NCI-H146 treated with DMSO at 0.1 percent for 48 hours (cell line): ENCODE data around the gene COASY.

Experiments
- DNase-seq: peaks from one replicate; lab custom pipeline; 2025; ENCODE audit not compliant: unreplicated experiment; lab: John Stamatoyannopoulos, UW

Gene COASY

DNA sequence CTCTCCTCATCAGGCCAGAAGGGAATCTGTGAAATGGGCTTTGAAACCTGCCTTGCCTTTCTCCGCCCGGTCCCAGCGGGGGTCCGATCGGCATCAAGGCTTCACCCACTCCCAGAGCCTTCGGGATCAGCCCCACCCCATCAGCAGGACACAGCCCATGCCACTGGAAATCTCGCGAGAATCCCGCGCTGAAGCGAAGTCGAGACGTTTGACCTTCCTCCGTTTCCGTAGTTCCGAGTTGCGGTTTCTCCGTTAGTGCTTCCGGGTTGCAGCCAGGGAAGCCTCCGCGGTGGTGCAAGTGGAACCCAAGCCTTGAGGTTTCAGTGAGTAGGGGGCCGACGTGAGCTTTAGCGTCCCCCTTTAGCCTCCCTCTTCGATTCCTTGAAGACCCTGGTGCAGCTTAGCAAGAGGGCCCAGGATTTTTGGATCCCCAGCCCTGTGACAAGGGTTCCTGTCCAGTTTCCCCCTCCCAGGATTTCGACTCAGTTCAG lies at the start of gene COASY:
Gene COASY (plus strand): TSS at position 252 of the 491 bp plus-strand sequence. CDS start 475 bp downstream, outside the sequence.
- peak; percentile 91 for DNase-seq

DNA sequence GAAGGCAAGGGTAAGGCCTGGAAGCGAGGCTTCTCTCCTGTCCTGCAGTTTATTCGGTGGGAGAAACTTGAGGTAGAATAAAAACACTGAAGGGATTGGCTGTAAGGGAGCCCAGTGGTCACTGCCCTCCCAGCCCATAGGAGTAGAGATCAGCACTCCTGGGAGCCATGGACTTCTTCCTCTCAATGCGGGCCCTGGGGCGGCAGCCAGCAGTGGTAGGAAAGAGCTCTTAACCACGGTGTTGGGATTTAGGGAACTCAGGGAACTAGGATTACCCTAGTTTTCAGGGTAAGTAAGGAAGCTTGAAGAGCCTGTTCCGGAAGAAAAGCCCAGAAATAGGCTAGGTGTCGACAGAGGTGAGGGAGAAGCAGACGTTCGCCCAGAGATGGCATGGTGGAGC lies 49.7 kb upstream of the COASY start:
- no peak for DNase-seq

- DNase-seq: no peak
Measured at GRCh38 chr17:42512733-42513251, 49.2 kb upstream of the COASY start.

DNA sequence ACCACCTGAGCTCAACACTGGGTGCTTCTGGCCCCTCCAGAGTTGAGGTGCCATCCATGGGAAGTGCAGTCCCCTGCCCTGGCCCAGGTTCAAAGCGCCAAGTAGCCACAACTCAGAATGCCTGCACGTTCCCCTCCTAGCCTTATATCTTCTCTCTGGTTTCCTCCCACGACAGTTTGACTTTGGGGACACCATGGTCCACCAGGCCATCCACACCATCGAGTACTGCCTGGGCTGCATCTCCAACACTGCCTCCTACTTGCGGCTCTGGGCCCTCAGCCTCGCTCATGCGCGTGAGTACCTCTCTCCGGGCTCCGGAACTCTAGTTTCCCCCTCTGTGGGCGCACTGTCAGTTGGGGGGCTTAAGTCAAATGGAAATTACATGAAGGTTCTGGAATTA lies 48.3 kb upstream of the COASY start:
- no peak for DNase-seq

- DNase-seq: no peak
Measured at GRCh38 chr17:42514279-42514678, 47.7 kb upstream of the COASY start.

DNA sequence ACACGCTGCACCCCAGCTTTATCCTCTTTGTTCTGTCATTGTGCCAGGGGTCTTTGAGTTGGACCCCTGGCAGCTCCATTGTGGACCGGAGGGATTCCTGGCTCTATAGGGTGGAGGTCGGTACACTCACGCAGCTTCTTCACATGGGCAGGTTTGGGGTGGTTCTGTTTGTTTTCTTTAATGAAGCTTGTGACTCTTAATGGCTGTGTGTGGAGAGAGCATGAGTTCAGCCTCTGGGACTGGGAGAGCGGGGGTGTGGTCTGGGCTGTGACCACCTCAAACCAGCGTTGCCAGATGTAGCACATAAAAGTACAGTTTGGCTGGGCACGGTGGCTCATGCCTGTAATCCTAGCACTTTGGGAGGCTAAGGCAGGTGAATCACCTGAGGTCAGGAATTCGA lies 47.1 kb upstream of the COASY start:
- no peak for DNase-seq

GRCh38 chr17:42517516-42517915 lies 44.4 kb upstream of the COASY start:
- peak; percentile 16 for DNase-seq

DNA sequence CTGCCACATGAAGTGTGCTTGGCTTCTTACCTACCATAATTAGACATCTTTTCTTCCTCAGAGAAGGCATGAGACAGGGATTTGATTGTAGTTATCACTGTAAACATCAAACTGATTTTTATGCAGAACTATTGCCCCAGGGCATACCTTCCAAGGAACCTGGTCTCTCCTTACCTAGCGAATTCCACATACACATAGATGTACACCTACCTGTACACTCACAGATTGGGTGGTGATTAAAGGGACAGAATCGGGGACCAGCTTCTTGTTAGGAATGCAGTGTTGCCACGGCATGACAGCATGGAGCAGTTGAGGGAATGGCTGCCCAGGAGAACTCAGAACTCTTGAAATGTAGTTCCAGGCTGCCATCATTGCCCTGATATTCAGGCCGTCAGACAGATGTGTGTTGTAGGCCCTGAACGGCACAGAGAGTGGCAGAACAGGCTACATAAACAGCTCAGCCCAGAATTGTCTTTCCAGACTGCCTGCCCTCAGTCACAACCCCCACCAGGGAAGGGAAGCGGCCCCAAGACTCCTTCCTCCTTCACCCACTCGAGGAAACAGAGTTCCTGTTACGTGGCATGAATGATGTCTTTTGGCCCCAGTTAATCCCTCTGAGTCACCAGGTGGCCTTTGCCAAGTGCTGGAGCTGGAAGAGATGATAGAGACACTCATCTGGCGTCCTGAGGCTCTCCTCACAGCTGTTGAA lies 43.7 kb upstream of the COASY start:
- no peak for DNase-seq

GRCh38 chr17:42518755-42519545 lies 43.0 kb upstream of the COASY start:
- DNase-seq: no peak

DNA sequence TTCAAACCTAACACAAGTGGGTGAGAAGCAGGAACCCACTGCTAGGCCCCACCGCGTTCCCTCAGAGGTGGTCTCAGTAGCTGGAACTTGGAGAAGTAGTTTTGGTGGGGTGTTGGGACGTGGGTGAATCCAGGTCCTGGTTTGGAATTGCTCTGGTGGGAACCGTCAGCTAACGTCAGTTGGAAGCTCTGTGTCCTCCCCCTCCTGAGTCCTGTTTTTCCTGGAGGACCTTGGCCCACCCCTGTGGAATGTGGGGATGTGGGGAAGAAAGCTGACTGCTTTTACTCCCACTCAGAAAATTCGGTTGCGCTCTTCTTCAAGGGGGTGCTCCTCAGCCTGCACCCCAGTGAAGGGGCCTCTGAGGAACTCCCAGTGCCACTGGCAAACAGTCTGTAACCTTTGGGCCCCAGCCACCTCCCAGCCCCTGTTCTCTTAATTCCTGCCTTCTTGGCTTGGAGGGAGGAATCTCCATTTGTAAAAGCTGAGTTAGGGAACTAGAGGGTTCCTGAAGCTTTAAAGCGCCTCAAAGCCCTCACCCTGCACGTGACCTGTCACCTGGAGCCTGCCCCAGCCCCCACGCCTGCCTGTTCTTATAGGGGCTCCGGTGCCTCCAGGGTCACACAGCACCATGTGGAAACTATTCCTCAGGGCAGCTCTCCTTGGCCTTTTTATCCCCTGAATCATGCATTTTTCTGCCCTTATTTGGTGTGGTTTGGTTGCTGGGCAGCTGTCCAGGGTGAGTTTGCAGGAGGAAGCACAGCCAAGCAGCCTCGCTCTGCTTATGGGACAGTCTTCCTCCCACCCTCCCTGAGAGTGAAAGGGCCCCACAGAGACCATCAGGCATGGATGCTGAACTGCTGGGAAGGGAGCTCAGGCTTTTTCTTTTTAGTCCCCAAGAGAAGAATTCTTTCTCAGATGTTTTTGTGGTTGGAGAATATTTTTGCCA lies 42.1 kb upstream of the COASY start:
- DNase-seq: no peak

DNA sequence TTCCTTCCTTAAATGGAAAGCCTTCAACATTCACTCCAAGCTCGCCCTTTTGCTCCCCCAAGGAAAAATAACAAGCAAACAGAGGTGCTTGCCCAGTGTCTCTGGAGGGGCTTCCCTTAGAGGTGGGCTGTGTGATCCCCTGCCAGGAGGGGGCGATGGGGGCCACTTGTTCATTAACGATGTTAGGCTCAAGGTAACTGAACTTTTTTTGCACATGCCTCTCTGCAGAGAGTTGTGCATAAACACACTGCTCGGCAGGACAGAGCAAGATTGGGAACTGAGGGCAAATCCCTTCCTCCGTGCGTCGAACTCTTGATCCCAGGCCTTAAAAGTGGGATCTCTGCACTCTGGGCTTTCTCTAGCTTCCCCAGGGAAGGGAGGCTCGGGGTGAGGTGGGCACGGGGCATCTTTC lies 41.4 kb upstream of the COASY start:
- no peak for DNase-seq

DNA sequence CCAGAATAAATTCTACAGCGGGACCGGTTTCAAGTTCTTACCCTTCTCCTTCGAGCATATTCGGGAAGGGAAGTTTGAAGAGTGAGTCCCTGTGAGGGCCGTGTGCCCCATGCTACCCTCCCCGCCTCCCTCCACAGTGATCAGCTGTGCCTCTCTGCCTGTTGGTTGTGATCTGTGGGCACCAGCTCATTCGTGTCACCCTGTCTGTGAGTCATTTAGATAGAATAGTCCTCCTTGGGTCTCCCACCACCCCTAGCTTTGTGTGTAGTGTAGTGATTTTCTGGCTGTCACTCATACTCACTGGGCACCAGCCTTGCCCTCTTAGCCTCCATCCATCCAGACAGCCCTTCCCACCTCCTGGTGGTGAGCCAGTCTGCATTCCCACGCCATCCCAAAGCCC lies 40.9 kb upstream of the COASY start:
- DNase-seq: no peak

GRCh38 chr17:42521666-42522262 lies 40.2 kb upstream of the COASY start:
- DNase-seq: no peak

DNA sequence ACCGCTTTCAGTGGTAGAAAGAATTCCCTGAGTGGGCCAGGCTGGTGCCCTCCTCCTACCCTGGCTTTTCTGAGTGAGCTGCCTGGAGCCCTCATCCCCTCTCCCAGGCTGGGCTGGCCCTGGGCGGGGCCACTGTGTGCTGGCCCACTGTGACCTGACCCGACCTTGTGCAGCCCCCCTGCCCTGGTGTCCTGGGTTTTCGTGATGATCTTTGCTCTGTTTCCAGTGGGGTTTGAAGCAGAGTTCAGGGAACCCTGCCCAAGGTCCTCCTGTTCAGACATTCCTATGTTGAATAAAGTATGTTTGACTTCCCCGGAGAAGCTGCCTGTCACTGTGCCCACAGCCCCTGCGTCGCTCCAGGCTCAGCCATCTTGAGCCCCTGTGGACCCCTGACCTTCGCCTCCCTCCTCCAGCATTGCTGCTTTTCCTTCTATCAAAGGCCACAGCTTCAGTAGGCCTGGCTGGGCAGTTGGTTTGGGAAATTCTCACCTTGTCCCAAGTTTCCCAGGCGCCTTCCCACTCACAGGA lies 39.6 kb upstream of the COASY start:
- DNase-seq: no peak

- no peak for DNase-seq
Measured at GRCh38 chr17:42522798-42523278, 39.1 kb upstream of the COASY start.

- DNase-seq: no peak
Measured at GRCh38 chr17:42525221-42525620, 36.7 kb upstream of the COASY start.

GRCh38 chr17:42526031-42526444 lies 35.9 kb upstream of the COASY start:
- no peak for DNase-seq

DNA sequence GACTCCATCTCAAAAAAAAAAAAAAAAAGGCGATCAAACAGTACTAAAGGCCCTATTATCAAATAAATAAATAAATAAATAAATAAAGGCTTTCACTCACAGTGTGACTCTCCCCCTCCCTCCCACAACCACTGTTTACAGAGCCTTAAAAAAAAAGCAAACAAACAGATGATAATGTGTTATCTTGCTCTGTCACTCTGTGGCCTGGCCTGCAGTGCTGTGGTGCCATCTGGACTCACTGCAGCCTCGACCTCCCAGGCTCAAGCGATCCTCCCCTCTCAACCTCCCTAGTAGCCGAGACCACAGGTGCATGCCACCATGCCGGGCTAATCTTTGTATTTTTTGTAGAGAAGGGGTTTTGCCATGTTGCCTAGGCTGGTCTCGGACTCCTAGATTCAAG lies 34.0 kb upstream of the COASY start:
- no peak for DNase-seq

- no peak for DNase-seq
Measured at GRCh38 chr17:42529061-42529460, 32.9 kb upstream of the COASY start.

GRCh38 chr17:42530952-42531454 lies 30.9 kb upstream of the COASY start:
- DNase-seq: peak; percentile 56
